SK-N-MC (cell line): ENCODE measurements around the gene ABHD17B.

ENCODE experiments used
- DNase-seq: peaks from one replicate; pipeline ENCODE4 v3.0.0-alpha.2; 2011; ENCODE audit warnings: low read depth, low spot score
- H3K27ac ChIP-seq: fragments of 200-600 bp; sonication (generic); 2 replicates; pipeline ENCODE4 v1.5.1; 2016; ENCODE audit warnings: mixed run types
- H3K36me3 ChIP-seq: fragments of 200-600 bp; sonication (generic); 2 replicates; pipeline ENCODE4 v1.6.1; 2017; ENCODE audit warnings: antibody characterized with exemption, low read length, mixed read lengths; ENCODE audit not compliant: insufficient read depth
- H3K4me3 ChIP-seq: fragments of 200-600 bp; sonication (generic); 2 replicates; pipeline ENCODE4 v1.5.1; 2016
- H3K9ac ChIP-seq: fragments of 200-600 bp; sonication (generic); 2 replicates; pipeline ENCODE4 v1.8.0; 2017; ENCODE audit warnings: mixed run types, mixed read lengths; ENCODE audit not compliant: insufficient read length
- H3K9me3 ChIP-seq: fragments of 200-600 bp; sonication (generic); 2 replicates; pipeline ENCODE4 v1.6.1; 2017; ENCODE audit warnings: low read depth, mild to moderate bottlenecking, antibody characterized with exemption, low read length, moderate library complexity, mixed read lengths
- EZH2 ChIP-seq: fragments of 200-600 bp; sonication (generic); IDR thresholded peaks from one replicate; pipeline ENCODE4 v1.6.1; 2017; ENCODE audit warnings: antibody characterized with exemption
- FOXP2 ChIP-seq: optimal IDR thresholded peaks from 2 replicates; pipeline ENCODE3; 2011; ENCODE audit warnings: mild to moderate bottlenecking, moderate library complexity; ENCODE audit not compliant: insufficient read depth; ENCODE audit errors: extremely low read length, control extremely low read depth
- POLR2AphosphoS5 ChIP-seq: IDR thresholded peaks from 2 replicates; pipeline ENCODE4 v1.6.1; 2012; ENCODE audit warnings: mild to moderate bottlenecking, low read depth, low read length, borderline replicate concordance

Gene ABHD17B

GRCh38 chr9:71858102-71858798 lies 52.7 kb downstream of the ABHD17B start:
- no peak overlapping the region for H3K27ac ChIP-seq
- no peak for DNase-seq
- no peak overlapping the region for H3K9ac ChIP-seq
- no peak overlapping the region for H3K4me3 ChIP-seq
- H3K36me3 ChIP-seq = no peaks in the 10 kb centered on the region
- H3K9me3 ChIP-seq = peaks cover 16% of the 10 kb centered on the region
- no peak for TF ChIP-seq EZH2
- no peak for TF ChIP-seq POLR2AphosphoS5
- no peak for TF ChIP-seq FOXP2

- no peak for DNase-seq
- Histone ChIP-seq H3K4me3 (no peak overlapping the region), H3K9ac (no peak overlapping the region), H3K36me3 (no peaks in the 10 kb centered on the region), H3K27ac (no peak overlapping the region), H3K9me3 (peaks cover 16% of the 10 kb centered on the region)
- TF ChIP-seq FOXP2 (no peak), POLR2AphosphoS5 (no peak), EZH2 (no peak)
Observed at GRCh38 chr9:71857159-71857558, 53.8 kb downstream of the ABHD17B start.

GRCh38 chr9:71854811-71855210 lies 56.2 kb downstream of the ABHD17B start:
- TF ChIP-seq POLR2AphosphoS5 (no peak), EZH2 (no peak), FOXP2 (no peak)
- Histone ChIP-seq H3K27ac (no peak overlapping the region), H3K4me3 (no peak overlapping the region)

GRCh38 chr9:71853084-71853483 lies 57.9 kb downstream of the ABHD17B start:
- DNase-seq = no peak
- Histone ChIP-seq H3K27ac (no peak overlapping the region), H3K4me3 (no peak overlapping the region), H3K36me3 (no peaks in the 10 kb centered on the region), H3K9ac (no peak overlapping the region), H3K9me3 (no peaks in the 10 kb centered on the region)
- no peak for TF ChIP-seq POLR2AphosphoS5
- no peak for TF ChIP-seq FOXP2
- no peak for TF ChIP-seq EZH2

More at GRCh38 chr9:71854811-71855210, 56.2 kb downstream of the ABHD17B start:
- no peaks in the 10 kb centered on the region for H3K36me3 ChIP-seq
- no peak overlapping the region for H3K9ac ChIP-seq
- no peak for DNase-seq
- peaks cover 4% of the 10 kb centered on the region for H3K9me3 ChIP-seq

GRCh38 chr9:71850996-71851395 lies 60.0 kb downstream of the ABHD17B start:
- no peaks in the 10 kb centered on the region for H3K36me3 ChIP-seq
- no peak overlapping the region for H3K9ac ChIP-seq
- no peak overlapping the region for H3K4me3 ChIP-seq
- no peak overlapping the region for H3K27ac ChIP-seq
- no peak for DNase-seq
- H3K9me3 ChIP-seq = no peaks in the 10 kb centered on the region
- TF ChIP-seq POLR2AphosphoS5 = no peak
- TF ChIP-seq EZH2 = no peak
- TF ChIP-seq FOXP2 = no peak

- DNase-seq = no peak
- Histone ChIP-seq H3K9me3 (no peaks in the 10 kb centered on the region), H3K36me3 (no peaks in the 10 kb centered on the region), H3K9ac (no peak overlapping the region), H3K27ac (no peak overlapping the region), H3K4me3 (no peak overlapping the region)
- TF ChIP-seq EZH2 = no peak
Observed at GRCh38 chr9:71847892-71848291, 63.1 kb downstream of the ABHD17B start.

- Histone ChIP-seq H3K27ac (no peak overlapping the region), H3K9ac (no peak overlapping the region), H3K4me3 (no peak overlapping the region), H3K9me3 (no peaks in the 10 kb centered on the region), H3K36me3 (no peaks in the 10 kb centered on the region)
- DNase-seq = no peak
- TF ChIP-seq FOXP2 (no peak), EZH2 (no peak), POLR2AphosphoS5 (no peak)
Observed at GRCh38 chr9:71844808-71845207, 66.2 kb downstream of the ABHD17B start.

- Histone ChIP-seq H3K9me3 (no peaks in the 10 kb centered on the region), H3K9ac (no peak overlapping the region), H3K36me3 (no peaks in the 10 kb centered on the region), H3K27ac (no peak overlapping the region), H3K4me3 (no peak overlapping the region)
- DNase-seq = no peak
- TF ChIP-seq FOXP2 (no peak), EZH2 (no peak), POLR2AphosphoS5 (no peak)
Observed at GRCh38 chr9:71839668-71840067, 71.3 kb downstream of the ABHD17B start.

GRCh38 chr9:71835596-71835995 lies 75.4 kb downstream of the ABHD17B start:
- TF ChIP-seq POLR2AphosphoS5 (no peak), FOXP2 (no peak), EZH2 (no peak)
- Histone ChIP-seq H3K9ac (no peak overlapping the region), H3K27ac (no peak overlapping the region), H3K36me3 (no peaks in the 10 kb centered on the region), H3K9me3 (no peaks in the 10 kb centered on the region), H3K4me3 (no peak overlapping the region)
- DNase-seq = no peak
